ENCODE results near the gene KCNMA1.

Gene KCNMA1

GRCh38 chr10:77081481-77081891 is 556.1 kb downstream of the KCNMA1 start:
- Histone ChIP-seq H3K4me3 (ENCODE audit: low read length) (no peak overlapping the region), H2AK5ac (ENCODE audit: low read length) (no peak overlapping the region), H2BK5ac (ENCODE audit: low read length) (no peak overlapping the region), H3K4me1 (ENCODE audit: control insufficient read depth, low read depth, low read length) (peaks cover 3% of the 10 kb centered on the region), H4K5ac (ENCODE audit: low read length) (no peak overlapping the region), H3K27me3 (ENCODE audit: insufficient read depth, low read length, poor library complexity) (no peaks in the 10 kb centered on the region), H3K18ac (ENCODE audit: low read length) (no peak overlapping the region), H4K8ac (ENCODE audit: low read depth, low read length) (no peak overlapping the region), H2BK15ac (replicated peaks; ENCODE audit: low read depth) (no peak overlapping the region), H2BK120ac (ENCODE audit: low read depth, low read length) (no peak overlapping the region), H3K79me1 (ENCODE audit: low read length) (no peaks in the 10 kb centered on the region), H3K36me3 (ENCODE audit: control insufficient read depth, insufficient read depth, low read length) (no peaks in the 10 kb centered on the region), H3K27ac (ENCODE audit: low read depth, low read length) (no peak overlapping the region), H3K4ac (ENCODE audit: low read depth, low read length) (no peak overlapping the region), H3K4me2 (ENCODE audit: low read length) (no peak overlapping the region), H3K9ac (ENCODE audit: low read length) (no peak overlapping the region), H3K56ac (ENCODE audit: low read length) (peak overlapping the region; percentile 46), H3K79me2 (ENCODE audit: control insufficient read depth, insufficient read depth, low read length) (no peaks in the 10 kb centered on the region), H3K23ac (ENCODE audit: low read length) (no peak overlapping the region)
- WGBS (ENCODE audit: extremely low coverage, insufficient coverage, low lambda C conversion rate) = no CpG with 5 or more reads among the region's 7 CpGs
- no peak for DNase-seq

- no peak overlapping the region for H3K27ac ChIP-seq (ENCODE audit: low read depth, low read length)
- H2BK15ac ChIP-seq (replicated peaks; ENCODE audit: low read depth) = no peak overlapping the region
- no peak overlapping the region for H2AK5ac ChIP-seq (ENCODE audit: low read length)
- H3K18ac ChIP-seq (ENCODE audit: low read length) = no peak overlapping the region
- H3K36me3 ChIP-seq (ENCODE audit: control insufficient read depth, insufficient read depth, low read length) = no peaks in the 10 kb centered on the region
- H4K5ac ChIP-seq (ENCODE audit: low read length) = no peak overlapping the region
- H3K27me3 ChIP-seq (ENCODE audit: insufficient read depth, low read length, poor library complexity) = no peaks in the 10 kb centered on the region
- H3K4me1 ChIP-seq (ENCODE audit: control insufficient read depth, low read depth, low read length) = peaks cover 3% of the 10 kb centered on the region
- no peak for DNase-seq
- no CpG with 5 or more reads among the region's 6 CpGs for WGBS (ENCODE audit: extremely low coverage, insufficient coverage, low lambda C conversion rate)
- no peak overlapping the region for H3K4ac ChIP-seq (ENCODE audit: low read depth, low read length)
- H3K4me2 ChIP-seq (ENCODE audit: low read length) = no peak overlapping the region
- H3K4me3 ChIP-seq (ENCODE audit: low read length) = no peak overlapping the region
- H3K56ac ChIP-seq (ENCODE audit: low read length) = peak overlapping the region; percentile 13
- H4K8ac ChIP-seq (ENCODE audit: low read depth, low read length) = no peak overlapping the region
- no peak overlapping the region for H2BK5ac ChIP-seq (ENCODE audit: low read length)
- no peak overlapping the region for H2BK120ac ChIP-seq (ENCODE audit: low read depth, low read length)
- no peaks in the 10 kb centered on the region for H3K79me2 ChIP-seq (ENCODE audit: control insufficient read depth, insufficient read depth, low read length)
- no peak overlapping the region for H3K9ac ChIP-seq (ENCODE audit: low read length)
- no peak overlapping the region for H3K23ac ChIP-seq (ENCODE audit: low read length)
- H3K79me1 ChIP-seq (ENCODE audit: low read length) = no peaks in the 10 kb centered on the region
These were observed 557.1 kb downstream of the KCNMA1 start for GRCh38 chr10:77080361-77081027.

- Histone ChIP-seq H3K27me3 (ENCODE audit: insufficient read depth, low read length, poor library complexity) (no peaks in the 10 kb centered on the region), H4K8ac (ENCODE audit: low read depth, low read length) (no peak overlapping the region), H3K4me3 (ENCODE audit: low read length) (no peak overlapping the region), H3K79me2 (ENCODE audit: control insufficient read depth, insufficient read depth, low read length) (no peaks in the 10 kb centered on the region), H2BK5ac (ENCODE audit: low read length) (no peak overlapping the region), H4K5ac (ENCODE audit: low read length) (no peak overlapping the region), H3K36me3 (ENCODE audit: control insufficient read depth, insufficient read depth, low read length) (no peaks in the 10 kb centered on the region), H3K23ac (ENCODE audit: low read length) (no peak overlapping the region), H3K56ac (ENCODE audit: low read length) (no peak overlapping the region), H3K4me1 (ENCODE audit: control insufficient read depth, low read depth, low read length) (peaks cover 3% of the 10 kb centered on the region), H3K79me1 (ENCODE audit: low read length) (no peaks in the 10 kb centered on the region), H2BK120ac (ENCODE audit: low read depth, low read length) (no peak overlapping the region), H3K9ac (ENCODE audit: low read length) (no peak overlapping the region), H2AK5ac (ENCODE audit: low read length) (no peak overlapping the region), H3K4me2 (ENCODE audit: low read length) (no peak overlapping the region), H3K27ac (ENCODE audit: low read depth, low read length) (no peak overlapping the region), H3K18ac (ENCODE audit: low read length) (no peak overlapping the region), H3K4ac (ENCODE audit: low read depth, low read length) (no peak overlapping the region), H2BK15ac (replicated peaks; ENCODE audit: low read depth) (no peak overlapping the region)
- DNase-seq = no peak
- no CpG with 5 or more reads among the region's 3 CpGs for WGBS (ENCODE audit: extremely low coverage, insufficient coverage, low lambda C conversion rate)
These were observed 557.9 kb downstream of the KCNMA1 start for GRCh38 chr10:77079592-77080300.

GRCh38 chr10:77077316-77077945 is 560.2 kb downstream of the KCNMA1 start:
- H4K5ac ChIP-seq (ENCODE audit: low read length) = no peak overlapping the region
- no CpG with 5 or more reads among the region's 7 CpGs for WGBS (ENCODE audit: extremely low coverage, insufficient coverage, low lambda C conversion rate)
- H3K79me1 ChIP-seq (ENCODE audit: low read length) = no peaks in the 10 kb centered on the region
- H2BK5ac ChIP-seq (ENCODE audit: low read length) = no peak overlapping the region
- no peak overlapping the region for H3K4me3 ChIP-seq (ENCODE audit: low read length)
- DNase-seq = no peak
- H2AK5ac ChIP-seq (ENCODE audit: low read length) = no peak overlapping the region
- H3K79me2 ChIP-seq (ENCODE audit: control insufficient read depth, insufficient read depth, low read length) = no peaks in the 10 kb centered on the region
- no peaks in the 10 kb centered on the region for H3K36me3 ChIP-seq (ENCODE audit: control insufficient read depth, insufficient read depth, low read length)
- H2BK15ac ChIP-seq (replicated peaks; ENCODE audit: low read depth) = no peak overlapping the region
- no peak overlapping the region for H3K9ac ChIP-seq (ENCODE audit: low read length)
- H3K4ac ChIP-seq (ENCODE audit: low read depth, low read length) = no peak overlapping the region
- no peak overlapping the region for H4K8ac ChIP-seq (ENCODE audit: low read depth, low read length)
- H3K18ac ChIP-seq (ENCODE audit: low read length) = no peak overlapping the region
- no peak overlapping the region for H3K56ac ChIP-seq (ENCODE audit: low read length)
- H2BK120ac ChIP-seq (ENCODE audit: low read depth, low read length) = no peak overlapping the region
- no peak overlapping the region for H3K4me2 ChIP-seq (ENCODE audit: low read length)
- H3K4me1 ChIP-seq (ENCODE audit: control insufficient read depth, low read depth, low read length) = peaks cover 3% of the 10 kb centered on the region
- H3K27me3 ChIP-seq (ENCODE audit: insufficient read depth, low read length, poor library complexity) = no peaks in the 10 kb centered on the region
- no peak overlapping the region for H3K27ac ChIP-seq (ENCODE audit: low read depth, low read length)
- no peak overlapping the region for H3K23ac ChIP-seq (ENCODE audit: low read length)

- H3K56ac ChIP-seq (ENCODE audit: low read length) = no peak overlapping the region
- H2BK15ac ChIP-seq (replicated peaks; ENCODE audit: low read depth) = no peak overlapping the region
- no peak overlapping the region for H3K4me3 ChIP-seq (ENCODE audit: low read length)
- no peak overlapping the region for H3K27ac ChIP-seq (ENCODE audit: low read depth, low read length)
- no peak overlapping the region for H3K9ac ChIP-seq (ENCODE audit: low read length)
- no peak overlapping the region for H2BK5ac ChIP-seq (ENCODE audit: low read length)
- H3K4me1 ChIP-seq (ENCODE audit: control insufficient read depth, low read depth, low read length) = no peaks in the 10 kb centered on the region
- no peak overlapping the region for H4K5ac ChIP-seq (ENCODE audit: low read length)
- H2AK5ac ChIP-seq (ENCODE audit: low read length) = no peak overlapping the region
- no CpG with 5 or more reads among the region's 2 CpGs for WGBS (ENCODE audit: extremely low coverage, insufficient coverage, low lambda C conversion rate)
- H3K79me2 ChIP-seq (ENCODE audit: control insufficient read depth, insufficient read depth, low read length) = no peaks in the 10 kb centered on the region
- no peak overlapping the region for H3K4me2 ChIP-seq (ENCODE audit: low read length)
- no peaks in the 10 kb centered on the region for H3K79me1 ChIP-seq (ENCODE audit: low read length)
- no peak for DNase-seq
- no peak overlapping the region for H3K4ac ChIP-seq (ENCODE audit: low read depth, low read length)
- no peak overlapping the region for H2BK120ac ChIP-seq (ENCODE audit: low read depth, low read length)
- no peaks in the 10 kb centered on the region for H3K36me3 ChIP-seq (ENCODE audit: control insufficient read depth, insufficient read depth, low read length)
- no peak overlapping the region for H3K18ac ChIP-seq (ENCODE audit: low read length)
- H4K8ac ChIP-seq (ENCODE audit: low read depth, low read length) = no peak overlapping the region
- no peaks in the 10 kb centered on the region for H3K27me3 ChIP-seq (ENCODE audit: insufficient read depth, low read length, poor library complexity)
- H3K23ac ChIP-seq (ENCODE audit: low read length) = no peak overlapping the region
These were observed 561.7 kb downstream of the KCNMA1 start for GRCh38 chr10:77075926-77076325.

All from mesendoderm (in vitro differentiated cells).